NCI-H146 (cell line): ENCODE data around the gene DDX60.
"Not testable (repeated sequence)": the region's sequence is repeated elsewhere in the genome, so short reads cannot be mapped to it uniquely, and the experiment has no call there.

Source experiments
- DNase-seq: peaks from one replicate; lab custom pipeline; 2025; lab: John Stamatoyannopoulos, UW

The DDX60 gene

DNA sequence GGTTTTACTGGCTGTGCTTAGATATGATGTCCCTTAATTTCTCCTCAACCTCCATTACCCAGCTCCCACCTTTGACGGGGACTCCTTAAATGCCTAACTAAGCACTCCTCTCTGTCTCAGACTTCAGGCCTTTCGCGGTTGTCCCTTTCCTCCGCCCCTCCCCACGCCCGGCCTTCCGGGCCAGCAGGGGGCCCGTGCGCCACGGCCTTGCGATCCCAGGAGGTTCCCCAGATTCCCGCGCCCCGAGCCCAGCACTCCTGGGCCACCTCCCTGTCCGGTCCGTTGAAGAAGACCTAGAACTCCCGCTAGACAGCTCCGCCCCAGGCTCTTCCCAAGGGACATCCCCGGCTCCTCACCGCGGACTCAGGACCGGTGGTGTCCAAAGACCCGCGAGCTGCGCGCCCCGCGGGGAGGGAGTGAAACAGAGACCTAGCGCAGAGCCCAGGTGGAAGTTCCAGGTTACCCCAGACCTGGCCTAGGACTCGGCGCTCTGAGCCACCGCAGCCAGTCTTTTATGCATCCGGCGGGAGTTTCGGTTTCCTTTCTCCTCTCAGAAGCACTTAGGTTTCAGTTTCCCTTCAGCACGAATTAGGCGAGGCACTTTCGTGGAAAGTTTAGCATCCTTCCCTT, at the start of gene DDX60:
Gene DDX60, minus strand, starts transcription at position 487 of the 630 bp plus-strand sequence. CDS start 7,493 bp downstream, outside the sequence.
- DNase-seq: peak; percentile 36

- DNase-seq: no peak
Measured at GRCh38 chr4:168367065-168367464, 48.5 kb upstream of the DDX60 start.

DNA sequence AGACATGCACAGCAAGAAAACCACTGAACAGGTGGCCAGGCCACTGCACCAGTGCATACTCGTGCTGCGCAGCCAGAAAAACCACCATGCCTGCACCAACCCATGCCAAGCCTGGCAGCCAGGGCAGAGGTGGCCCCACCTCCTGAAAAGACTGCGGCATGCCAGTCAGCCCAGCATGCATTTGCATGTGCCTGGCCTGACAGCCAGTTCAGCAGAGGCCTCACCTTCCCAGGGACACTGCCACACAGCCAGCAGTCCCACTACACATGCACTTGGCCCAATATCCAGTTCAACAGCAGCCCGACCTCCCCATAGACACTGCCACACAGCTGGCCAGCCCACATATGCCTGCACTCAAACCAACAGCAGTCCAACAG, 43.5 kb upstream of the DDX60 start:
- no peak for DNase-seq

DNA sequence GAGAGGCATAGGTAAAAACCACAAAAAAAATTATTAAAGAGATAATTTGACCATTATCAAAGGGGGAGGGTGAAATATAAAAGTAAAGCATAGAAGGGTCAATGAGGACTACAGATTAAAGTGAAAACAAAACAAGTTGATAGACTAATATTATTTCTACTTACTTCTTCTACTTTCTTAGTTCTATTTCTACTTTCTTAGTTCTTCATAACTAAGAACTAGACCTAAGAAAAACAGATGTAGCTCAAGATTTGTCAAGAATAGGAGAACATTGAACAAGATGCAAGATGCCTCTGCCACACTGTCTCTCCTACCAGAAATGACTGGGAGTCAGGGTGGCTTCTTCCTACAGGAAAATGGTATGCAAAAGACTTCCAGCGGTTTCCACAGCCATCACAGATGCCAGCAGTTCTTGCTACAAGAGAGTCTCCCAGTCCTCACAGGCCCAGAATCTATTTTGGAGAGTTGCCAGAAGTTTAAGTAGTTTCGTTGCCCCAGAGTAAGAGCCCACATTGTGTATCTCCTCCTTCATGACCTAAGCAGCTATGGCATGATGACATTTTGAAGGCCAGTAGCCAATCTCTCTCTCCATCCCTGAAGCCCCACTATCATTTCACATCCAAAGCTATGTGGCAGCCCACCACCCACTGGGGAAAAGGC, 42.9 kb upstream of the DDX60 start:
- no peak for DNase-seq

DNA sequence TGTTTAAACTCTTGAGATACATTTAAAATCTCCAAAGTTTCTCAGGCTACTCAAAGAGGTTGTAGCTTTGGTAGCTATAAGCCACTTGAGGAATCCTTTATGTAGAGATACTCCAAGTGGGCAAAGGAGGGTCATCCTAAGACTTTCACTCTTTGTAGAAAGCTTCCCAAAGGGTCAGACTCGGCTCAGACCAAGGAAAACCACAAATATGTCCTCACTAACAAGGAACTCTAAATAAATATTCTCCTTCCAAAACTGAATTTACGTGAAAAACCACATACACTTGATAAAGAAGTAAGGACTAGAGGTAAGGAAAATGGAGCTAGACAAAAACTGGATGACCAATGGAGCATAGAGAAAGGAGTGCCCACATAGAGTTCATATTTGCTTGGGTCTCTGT, 41.7 kb upstream of the DDX60 start:
- no peak for DNase-seq

DNA sequence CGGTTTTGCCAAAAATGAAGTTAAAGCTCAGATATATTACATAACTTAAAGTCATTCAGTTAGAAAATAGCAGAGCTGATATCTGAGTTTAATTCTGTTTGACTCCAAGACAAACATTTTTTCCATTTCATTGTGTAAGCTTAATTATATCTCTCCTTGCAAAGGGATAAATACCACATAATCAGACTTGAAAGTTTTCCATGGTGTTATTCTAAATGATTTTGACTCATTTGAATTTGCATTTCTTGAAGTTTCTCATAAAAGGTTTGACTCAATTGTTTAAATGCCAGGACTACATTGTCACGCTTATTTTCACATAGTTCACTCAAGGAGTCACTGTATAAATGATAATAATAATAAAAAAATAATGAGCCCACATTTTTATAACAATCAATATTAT, 39.4 kb upstream of the DDX60 start:
- no peak for DNase-seq

- no peak for DNase-seq
Measured at GRCh38 chr4:168353746-168354145, 35.2 kb upstream of the DDX60 start.

DNA sequence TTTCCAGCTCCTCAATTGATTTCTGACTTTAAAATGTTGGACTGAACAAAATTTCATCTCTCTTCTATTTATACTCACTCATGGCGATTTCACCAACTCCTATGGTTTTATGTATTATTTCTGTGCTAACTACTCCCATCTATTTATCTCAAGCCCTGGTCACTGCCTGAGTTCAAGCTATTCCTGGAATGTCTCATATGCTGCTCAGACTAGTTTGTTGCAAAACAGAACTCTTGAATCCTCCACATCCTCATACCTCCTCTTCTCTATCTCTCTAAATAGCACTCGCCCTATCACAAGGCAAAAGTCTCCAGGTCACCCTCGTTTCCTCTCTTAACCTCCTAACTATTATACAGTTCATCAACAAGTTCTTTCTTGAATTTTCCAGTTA, 19.0 kb upstream of the DDX60 start:
- no peak for DNase-seq

- DNase-seq: no peak
Measured at GRCh38 chr4:168336837-168337549, 18.4 kb upstream of the DDX60 start.

DNA sequence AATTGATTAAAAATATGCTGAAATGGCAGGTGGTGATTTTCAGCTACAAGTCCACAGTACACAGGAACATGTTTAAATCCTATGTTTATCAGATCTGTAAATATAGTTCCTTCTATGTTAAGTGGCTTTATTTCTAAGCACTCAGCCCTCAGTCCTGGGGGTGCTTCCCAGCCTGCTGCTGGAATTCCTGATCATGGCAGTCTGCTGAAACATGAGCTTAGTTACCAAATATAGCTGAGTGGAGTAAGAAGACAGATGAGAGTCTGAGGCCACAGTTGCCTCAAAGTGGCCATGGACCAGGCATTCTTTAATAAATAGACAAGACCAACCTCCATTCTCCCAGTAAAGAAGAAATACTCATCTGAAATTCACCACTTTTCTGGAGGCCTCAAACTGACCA, 17.1 kb upstream of the DDX60 start:
- no peak for DNase-seq

DNA sequence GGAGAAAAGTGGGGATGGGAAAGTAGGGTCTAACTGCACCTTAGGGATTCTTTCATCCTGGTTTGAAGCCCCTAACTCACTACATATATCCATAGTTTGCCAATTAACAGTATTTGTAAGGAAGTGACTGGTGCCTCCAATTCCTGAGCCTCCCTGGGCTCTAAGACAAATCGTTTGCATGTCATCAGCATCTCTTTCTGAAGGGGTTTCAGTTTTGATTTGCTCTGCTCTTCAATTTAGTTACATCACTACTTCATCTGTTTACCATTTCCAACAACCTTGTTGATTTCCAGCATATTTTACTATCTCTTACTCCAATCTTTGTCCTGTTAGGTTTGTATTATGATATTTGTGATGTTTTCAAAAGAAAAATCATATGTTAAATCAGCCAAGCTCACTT, 15.5 kb upstream of the DDX60 start:
- DNase-seq: no peak

- DNase-seq: not testable (repeated sequence)
Measured at GRCh38 chr4:168330575-168330974, 12.0 kb upstream of the DDX60 start.

- no peak for DNase-seq
Measured at GRCh38 chr4:168325591-168325990, 7.0 kb upstream of the DDX60 start.

DNA sequence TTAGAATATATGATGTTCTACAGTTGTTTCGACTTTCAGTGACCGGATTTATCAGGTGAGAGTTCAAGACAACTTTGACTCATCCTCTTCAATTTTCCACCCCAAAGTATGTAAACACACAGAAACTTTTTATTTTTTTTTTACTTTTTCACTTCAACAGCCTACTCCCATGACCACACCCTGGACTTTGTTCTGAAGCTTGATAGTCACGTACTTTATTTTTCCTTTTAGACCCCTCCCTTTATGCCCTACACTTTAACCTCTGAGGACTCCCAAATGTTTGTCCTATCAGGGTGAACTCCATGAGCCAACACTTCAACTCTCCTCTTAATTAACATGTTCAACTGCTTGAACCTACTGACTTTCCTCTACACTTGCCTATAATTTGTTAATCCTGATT, 2.5 kb upstream of the DDX60 start:
- no peak for DNase-seq

DNA sequence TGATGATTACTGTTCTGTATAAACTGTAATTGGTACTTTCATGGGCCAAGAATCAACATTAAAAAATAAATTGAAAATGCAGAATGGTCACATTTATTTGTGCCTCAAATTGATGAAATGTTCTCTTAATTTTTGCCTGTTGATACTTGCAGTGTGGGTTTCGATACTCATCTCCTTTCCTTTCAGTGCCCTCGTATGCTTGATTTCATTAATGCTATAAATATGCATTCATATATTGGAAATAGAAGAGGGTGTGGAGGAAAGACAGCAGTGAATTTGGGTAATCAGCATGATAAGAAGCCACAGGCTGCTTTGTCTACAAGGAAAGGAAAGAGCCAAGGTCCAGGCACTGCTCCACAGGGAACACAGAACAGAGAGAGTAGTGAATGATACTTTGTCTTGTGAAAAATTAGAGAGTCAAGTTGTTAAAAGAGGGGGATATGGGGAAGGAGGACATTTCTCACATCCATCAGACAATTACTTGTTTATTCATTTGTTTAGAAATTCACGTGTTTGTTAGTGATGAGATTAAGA, 1.0 kb upstream of the DDX60 start:
- no peak for DNase-seq

DNA sequence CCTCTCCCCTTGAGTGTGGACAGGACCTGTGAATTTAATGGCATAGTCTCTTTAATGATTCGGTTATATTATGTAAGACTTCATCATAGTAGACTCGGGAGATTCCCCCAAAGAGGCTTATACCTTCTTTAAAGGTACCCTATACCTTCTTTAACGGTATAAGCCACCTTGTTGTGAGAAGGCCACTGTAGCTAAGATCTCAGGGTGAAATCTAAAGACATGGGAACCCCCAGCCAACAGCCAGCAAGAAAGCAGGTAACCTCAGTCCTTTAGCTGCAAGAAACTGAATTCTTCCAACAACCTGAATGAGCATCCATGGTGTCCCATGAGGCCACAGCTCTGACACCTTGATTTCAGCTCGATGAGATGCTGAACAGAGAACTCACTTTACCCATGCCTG, 931 bp downstream of the DDX60 start:
- no peak for DNase-seq

- DNase-seq: peak; percentile 5
Measured at GRCh38 chr4:168309781-168310180, 8.8 kb downstream of the DDX60 start.

- DNase-seq: no peak
Measured at GRCh38 chr4:168308912-168309311, 9.6 kb downstream of the DDX60 start.

GRCh38 chr4:168306476-168306875, 12.1 kb downstream of the DDX60 start:
- DNase-seq: no peak

- peak; percentile 12 for DNase-seq
Measured at GRCh38 chr4:168304744-168305459, 13.7 kb downstream of the DDX60 start.

DNA sequence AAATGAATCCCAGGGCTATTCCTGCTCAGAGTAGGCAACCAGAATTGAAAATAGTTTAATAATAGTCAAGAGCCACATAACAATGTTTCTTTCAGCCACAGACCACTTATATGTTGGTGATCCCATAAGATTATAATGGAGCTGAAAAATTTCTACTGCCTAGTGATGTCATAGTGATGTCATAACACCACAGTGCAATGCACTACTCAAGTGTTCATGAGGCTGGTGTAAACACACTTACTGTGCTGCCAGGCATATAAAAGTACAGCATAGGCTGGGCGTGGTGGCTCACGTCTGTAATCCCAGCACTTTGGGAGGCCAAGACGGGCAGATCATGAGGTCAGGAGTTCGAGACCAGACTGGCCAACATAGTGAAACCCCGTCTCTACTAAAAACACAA, 15.1 kb downstream of the DDX60 start:
- DNase-seq: not testable (repeated sequence)

- DNase-seq: no peak
Measured at GRCh38 chr4:168293386-168293975, 25.1 kb downstream of the DDX60 start.
